HG03095 (cell line): Measurements from ENCODE around the gene PCDHA4.
"Not testable (repeated sequence)": the region's sequence is repeated elsewhere in the genome, so short reads cannot be mapped to it uniquely, and the experiment has no call there.

Experiments
- ATAC-seq: cut with Tn5 transposase; IDR thresholded peaks from one replicate; pipeline ENCODE4 v1.9.1; 2021; ENCODE audit warnings: moderate library complexity; ENCODE audit not compliant: unreplicated experiment

The PCDHA4 gene

GRCh38 chr5:140806834-140807775 lies at the start of gene PCDHA4:
Gene PCDHA4, plus strand, starts transcription at chr5:140807068.
- no peak for ATAC-seq

DNA sequence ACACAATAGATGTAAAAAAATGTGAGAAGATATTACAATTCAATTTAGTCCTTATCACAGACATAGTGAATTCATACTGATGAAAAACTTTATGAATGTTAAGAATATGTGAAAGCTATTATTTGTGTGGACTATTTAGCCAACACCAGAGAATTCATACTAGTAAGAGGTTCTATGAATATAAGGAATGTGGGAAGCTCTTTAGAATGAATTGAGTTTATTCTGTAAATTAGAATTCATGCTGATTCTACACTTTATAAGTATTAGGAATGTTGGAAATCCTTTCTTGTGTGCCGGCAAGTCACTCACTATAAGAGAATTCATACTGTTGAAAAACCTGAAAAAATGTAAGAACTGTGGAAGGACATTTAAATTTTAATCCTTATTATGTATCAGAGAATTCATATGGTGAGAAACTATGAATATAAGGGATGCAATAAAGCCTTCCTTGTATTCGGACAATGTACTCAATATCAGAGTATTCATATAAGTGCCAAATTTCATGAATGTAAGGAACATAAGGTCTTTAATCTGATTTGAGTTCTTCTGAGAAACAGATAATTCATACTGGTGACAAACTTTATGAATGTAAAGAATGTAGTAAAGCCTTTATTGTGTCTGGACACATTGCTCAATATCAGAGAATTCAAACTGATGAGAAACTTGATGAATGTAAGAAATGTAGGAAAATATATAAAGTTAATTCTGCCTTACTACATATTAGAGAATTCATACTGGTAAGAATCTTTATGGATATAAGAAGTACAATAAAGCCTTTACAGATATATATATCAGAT lies 42.5 kb upstream of the PCDHA4 start:
- ATAC-seq: no peak

DNA sequence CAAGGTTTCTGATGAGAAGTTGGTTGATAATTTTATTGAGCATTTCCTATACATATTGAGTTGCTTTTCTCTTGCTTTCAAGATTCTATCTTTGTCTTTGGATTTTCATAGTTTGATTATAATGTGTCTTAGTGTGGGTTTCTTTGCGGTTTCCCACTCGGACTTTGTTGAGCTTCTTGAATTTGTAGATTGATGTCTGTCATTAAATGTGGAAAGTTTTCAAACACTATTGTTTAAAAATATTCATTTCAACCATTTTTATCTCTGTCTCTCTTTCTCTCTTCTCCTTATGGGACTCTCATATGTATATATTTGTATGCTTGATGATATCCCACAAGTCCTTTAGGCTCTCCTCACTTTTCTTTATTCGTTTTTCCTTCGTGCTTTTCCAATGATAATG lies 39.4 kb upstream of the PCDHA4 start:
- ATAC-seq: no peak

DNA sequence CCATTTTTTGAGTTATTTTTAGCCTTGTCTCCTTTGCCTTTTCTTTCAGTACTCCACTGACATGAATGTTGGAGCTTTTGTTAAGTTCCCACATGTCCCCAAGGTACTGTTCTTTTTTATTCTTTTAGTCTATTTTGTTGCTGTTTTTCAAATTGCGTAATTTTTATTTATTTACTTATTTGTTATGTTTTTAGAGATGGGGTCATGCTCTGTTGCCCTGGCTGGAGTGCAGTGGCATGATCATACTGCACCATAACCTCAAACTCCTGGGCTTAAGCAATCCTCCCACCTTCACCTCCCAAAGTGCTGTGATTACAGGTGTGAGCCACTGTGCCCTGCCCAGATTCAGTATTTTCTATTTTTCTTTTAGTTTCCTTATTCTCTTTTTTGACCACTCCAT lies 26.4 kb upstream of the PCDHA4 start:
- no peak for ATAC-seq

GRCh38 chr5:140785905-140786686 lies 20.8 kb upstream of the PCDHA4 start, which contains the start of gene PCDHA1:
Gene PCDHA1, plus strand, starts transcription at chr5:140786140.
- ATAC-seq: no peak

DNA sequence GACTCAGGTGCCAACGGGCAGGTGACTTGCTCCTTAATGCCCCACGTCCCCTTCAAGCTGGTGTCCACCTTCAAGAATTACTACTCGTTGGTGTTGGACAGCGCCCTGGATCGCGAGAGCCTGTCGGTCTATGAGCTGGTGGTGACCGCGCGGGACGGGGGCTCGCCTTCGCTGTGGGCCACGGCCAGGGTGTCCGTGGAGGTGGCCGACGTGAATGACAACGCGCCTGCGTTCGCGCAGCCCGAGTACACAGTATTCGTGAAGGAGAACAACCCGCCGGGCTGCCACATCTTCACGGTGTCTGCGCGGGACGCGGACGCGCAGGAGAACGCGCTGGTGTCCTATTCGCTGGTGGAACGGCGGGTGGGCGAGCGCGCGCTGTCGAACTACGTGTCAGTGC lies 19.4 kb upstream of the PCDHA4 start:
- not testable (repeated sequence) for ATAC-seq

GRCh38 chr5:140787849-140788504 lies 18.9 kb upstream of the PCDHA4 start:
- ATAC-seq: not testable (repeated sequence)

DNA sequence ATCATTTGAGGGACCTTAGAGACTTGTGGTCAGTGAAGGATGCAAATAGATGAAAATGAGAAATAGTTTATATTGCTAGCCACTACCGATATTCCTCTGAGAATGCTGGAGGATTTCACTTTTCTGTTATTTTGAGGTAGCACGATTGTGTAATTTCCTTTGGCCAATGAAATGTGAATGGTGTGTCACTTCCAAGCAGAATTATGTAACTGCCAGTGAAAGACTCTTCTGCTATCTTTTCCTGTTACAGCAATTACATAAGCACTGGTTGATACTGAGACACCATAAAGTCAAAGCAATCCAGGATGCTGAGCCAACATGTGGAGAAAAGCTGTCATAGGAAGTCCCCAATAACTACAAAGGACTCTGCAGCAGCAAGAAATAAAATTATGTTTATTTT lies 15.8 kb upstream of the PCDHA4 start:
- no peak for ATAC-seq

GRCh38 chr5:140794595-140795258 lies 12.1 kb upstream of the PCDHA4 start, which contains the start of gene PCDHA2:
Gene PCDHA2, plus strand, starts transcription at chr5:140794852.
- ATAC-seq: no peak

GRCh38 chr5:140795259-140795641 lies 11.6 kb upstream of the PCDHA4 start:
- ATAC-seq: no peak

DNA sequence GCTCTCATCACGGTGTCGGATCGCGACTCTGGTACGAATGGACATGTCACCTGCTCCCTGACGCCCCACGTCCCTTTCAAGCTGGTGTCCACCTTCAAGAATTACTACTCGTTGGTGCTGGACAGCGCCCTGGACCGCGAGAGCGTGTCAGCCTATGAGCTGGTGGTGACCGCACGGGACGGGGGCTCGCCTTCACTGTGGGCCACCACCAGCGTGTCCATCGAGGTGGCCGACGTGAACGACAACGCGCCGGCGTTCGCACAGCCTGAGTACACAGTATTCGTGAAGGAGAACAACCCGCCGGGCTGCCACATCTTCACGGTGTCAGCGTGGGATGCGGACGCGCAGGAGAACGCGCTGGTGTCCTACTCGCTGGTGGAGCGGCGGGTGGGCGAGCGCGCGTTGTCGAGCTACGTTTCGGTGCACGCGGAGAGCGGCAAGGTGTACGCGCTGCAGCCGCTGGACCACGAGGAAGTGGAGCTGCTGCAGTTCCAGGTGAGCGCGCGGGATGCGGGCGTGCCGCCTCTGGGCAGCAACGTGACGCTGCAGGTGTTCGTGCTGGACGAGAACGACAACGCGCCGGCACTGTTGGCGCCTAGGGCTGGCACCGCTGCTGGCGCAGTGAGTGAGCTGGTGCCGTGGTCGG lies 10.7 kb upstream of the PCDHA4 start:
- not testable (repeated sequence) for ATAC-seq

DNA sequence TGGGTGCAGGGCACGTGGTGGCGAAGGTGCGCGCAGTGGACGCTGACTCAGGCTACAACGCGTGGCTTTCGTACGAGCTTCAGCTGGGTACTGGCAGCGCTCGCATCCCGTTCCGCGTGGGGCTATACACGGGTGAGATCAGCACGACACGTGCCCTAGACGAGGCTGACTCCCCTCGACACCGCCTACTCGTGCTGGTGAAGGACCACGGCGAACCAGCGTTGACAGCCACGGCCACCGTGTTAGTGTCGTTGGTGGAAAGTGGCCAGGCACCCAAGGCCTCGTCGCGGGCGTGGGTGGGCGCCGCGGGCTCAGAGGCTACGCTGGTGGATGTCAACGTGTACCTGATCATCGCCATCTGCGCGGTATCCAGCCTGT lies 10.2 kb upstream of the PCDHA4 start:
- ATAC-seq: no peak

DNA sequence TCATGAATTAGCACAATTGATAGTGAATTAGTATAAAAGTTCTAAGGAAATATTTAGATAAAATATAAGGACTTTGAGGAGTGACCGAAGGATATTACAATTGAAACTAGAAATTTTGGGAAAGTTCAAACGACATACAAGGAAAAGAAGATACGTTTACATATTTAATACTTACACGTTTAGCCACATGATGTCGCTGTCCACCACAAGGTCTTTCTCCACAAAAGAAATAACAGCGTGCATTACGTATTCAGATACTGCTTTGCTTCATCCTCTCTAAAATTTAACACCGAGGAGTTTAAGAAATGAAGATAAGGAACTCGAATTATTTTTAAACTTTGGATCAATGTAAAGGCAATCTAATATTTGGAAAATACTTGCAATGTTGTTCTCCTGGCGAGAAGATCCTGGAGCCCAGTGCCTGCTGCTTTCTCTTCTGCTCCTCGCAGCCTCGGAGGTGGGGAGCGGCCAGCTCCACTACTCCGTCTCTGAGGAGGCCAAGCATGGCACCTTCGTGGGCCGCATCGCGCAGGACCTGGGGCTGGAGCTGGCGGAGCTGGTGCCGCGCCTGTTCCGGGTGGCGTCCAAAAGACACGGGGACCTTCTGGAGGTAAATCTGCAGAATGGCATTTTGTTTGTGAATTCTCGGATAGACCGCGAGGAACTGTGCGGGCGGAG lies 5.9 kb upstream of the PCDHA4 start, which contains the start of gene PCDHA3:
Gene PCDHA3 (plus strand): TSS at position 242 of the 678 bp plus-strand sequence.
- no peak for ATAC-seq

DNA sequence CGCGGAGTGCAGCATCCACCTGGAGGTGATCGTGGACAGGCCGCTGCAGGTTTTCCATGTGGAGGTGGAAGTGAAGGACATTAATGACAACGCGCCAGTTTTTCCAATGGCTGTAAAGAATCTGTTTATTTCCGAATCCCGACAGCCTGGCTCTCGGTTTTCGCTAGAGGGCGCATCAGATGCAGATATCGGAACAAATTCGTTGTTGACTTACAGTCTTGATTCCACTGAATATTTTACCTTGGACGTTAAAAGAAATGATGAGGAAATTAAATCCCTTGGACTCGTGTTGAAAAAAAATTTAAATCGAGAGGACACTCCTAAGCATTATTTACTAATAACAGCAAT lies 5.4 kb upstream of the PCDHA4 start:
- ATAC-seq: no peak

DNA sequence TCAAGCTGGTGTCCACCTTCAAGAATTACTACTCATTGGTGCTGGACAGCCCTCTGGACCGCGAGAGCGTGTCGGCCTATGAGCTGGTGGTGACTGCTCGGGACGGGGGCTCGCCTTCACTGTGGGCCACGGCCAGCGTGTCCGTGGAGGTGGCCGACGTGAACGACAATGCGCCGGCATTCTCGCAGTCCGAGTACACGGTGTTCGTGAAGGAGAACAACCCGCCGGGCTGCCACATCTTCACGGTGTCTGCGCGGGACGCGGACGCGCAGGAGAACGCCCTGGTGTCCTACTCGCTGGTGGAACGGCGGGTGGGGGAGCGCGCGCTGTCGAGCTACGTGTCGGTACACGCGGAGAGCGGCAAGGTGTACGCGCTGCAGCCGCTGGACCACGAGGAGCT lies 4.5 kb upstream of the PCDHA4 start:
- ATAC-seq: not testable (repeated sequence)

DNA sequence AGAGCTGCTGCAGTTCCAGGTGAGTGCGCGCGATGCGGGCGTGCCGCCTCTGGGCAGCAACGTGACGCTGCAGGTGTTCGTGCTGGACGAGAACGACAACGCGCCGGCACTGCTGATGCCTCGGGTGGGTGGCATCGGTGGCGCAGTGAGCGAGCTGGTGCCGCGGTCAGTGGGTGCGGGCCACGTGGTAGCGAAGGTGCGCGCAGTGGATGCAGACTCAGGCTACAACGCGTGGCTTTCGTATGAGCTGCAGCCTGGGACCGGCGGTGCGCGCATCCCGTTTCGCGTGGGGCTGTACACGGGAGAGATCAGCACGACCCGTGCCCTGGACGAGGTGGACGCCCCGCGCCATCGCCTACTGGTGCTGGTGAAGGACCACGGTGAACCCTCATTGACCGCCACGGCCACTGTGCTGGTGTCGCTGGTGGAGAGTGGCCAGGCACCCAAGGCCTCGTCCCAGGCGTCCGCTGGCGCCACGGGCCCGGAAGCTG lies 4.0 kb upstream of the PCDHA4 start:
- ATAC-seq: no peak

GRCh38 chr5:140808241-140808888 lies 1.5 kb downstream of the PCDHA4 start:
- ATAC-seq: not testable (repeated sequence)

GRCh38 chr5:140808889-140809291 lies 2.0 kb downstream of the PCDHA4 start:
- no peak for ATAC-seq
